HG03558 (cell line): ENCODE data around the gene MRPL55.
A peak's percentile ranks its signal among the peaks of the same experiment; 100 is the strongest.

Source experiments
- ATAC-seq: cut with Tn5 transposase; IDR thresholded peaks from one replicate; pipeline ENCODE4 v1.9.1; 2021; ENCODE audit warnings: moderate number of reproducible peaks; ENCODE audit not compliant: unreplicated experiment; ENCODE audit errors: extremely low read depth

Gene MRPL55

GRCh38 chr1:228088586-228089498, 20.3 kb downstream of the MRPL55 start:
- no peak for ATAC-seq

- no peak for ATAC-seq
Observed at GRCh38 chr1:228087771-228088251, 21.3 kb downstream of the MRPL55 start.

- no peak for ATAC-seq
Observed at GRCh38 chr1:228085287-228085951, 23.7 kb downstream of the MRPL55 start.

GRCh38 chr1:228084797-228085196, 24.3 kb downstream of the MRPL55 start:
- ATAC-seq, result no peak

GRCh38 chr1:228084325-228084724, 24.8 kb downstream of the MRPL55 start:
- no peak for ATAC-seq

- no peak for ATAC-seq
Observed at GRCh38 chr1:228083871-228084278, 25.2 kb downstream of the MRPL55 start.

- ATAC-seq, result peak; percentile 9
Observed at GRCh38 chr1:228082918-228083870, 25.9 kb downstream of the MRPL55 start.

- peak; percentile 52 for ATAC-seq
Observed at GRCh38 chr1:228082214-228082917, 26.7 kb downstream of the MRPL55 start, which contains the start of gene ARF1. Gene ARF1, plus strand, starts transcription at chr1:228082708. Its CDS starts 14,407 bp downstream, at chr1:228097115.

- no peak for ATAC-seq
Observed at GRCh38 chr1:228081578-228082213, 27.4 kb downstream of the MRPL55 start.

GRCh38 chr1:228081144-228081543, 28.0 kb downstream of the MRPL55 start:
- ATAC-seq, result no peak

GRCh38 chr1:228079601-228080263, 29.4 kb downstream of the MRPL55 start:
- no peak for ATAC-seq

GRCh38 chr1:228079013-228079412, 30.1 kb downstream of the MRPL55 start:
- ATAC-seq, result no peak

GRCh38 chr1:228077565-228078330, 31.4 kb downstream of the MRPL55 start:
- ATAC-seq, result no peak

GRCh38 chr1:228076796-228077430, 32.2 kb downstream of the MRPL55 start:
- ATAC-seq, result no peak

- no peak for ATAC-seq
Observed at GRCh38 chr1:228075801-228076271, 33.3 kb downstream of the MRPL55 start.

GRCh38 chr1:228074954-228075730, 34.0 kb downstream of the MRPL55 start:
- no peak for ATAC-seq
